ENCODE data around the gene SH3RF2. TPM values are rescaled to one million over a fixed set of nuclear protein-coding genes. Genes with fewer than 3 reads are reported as not detected.
A peak's percentile ranks its signal among the peaks of the same experiment; 100 is the strongest.

The SH3RF2 gene
- total and polyA plus RNA-seq, 2 of the 13 experiments (the other 11 are each of a cell fraction or from before 2014, with no cell fraction given) = 2.6 to 3.7 TPM

DNA sequence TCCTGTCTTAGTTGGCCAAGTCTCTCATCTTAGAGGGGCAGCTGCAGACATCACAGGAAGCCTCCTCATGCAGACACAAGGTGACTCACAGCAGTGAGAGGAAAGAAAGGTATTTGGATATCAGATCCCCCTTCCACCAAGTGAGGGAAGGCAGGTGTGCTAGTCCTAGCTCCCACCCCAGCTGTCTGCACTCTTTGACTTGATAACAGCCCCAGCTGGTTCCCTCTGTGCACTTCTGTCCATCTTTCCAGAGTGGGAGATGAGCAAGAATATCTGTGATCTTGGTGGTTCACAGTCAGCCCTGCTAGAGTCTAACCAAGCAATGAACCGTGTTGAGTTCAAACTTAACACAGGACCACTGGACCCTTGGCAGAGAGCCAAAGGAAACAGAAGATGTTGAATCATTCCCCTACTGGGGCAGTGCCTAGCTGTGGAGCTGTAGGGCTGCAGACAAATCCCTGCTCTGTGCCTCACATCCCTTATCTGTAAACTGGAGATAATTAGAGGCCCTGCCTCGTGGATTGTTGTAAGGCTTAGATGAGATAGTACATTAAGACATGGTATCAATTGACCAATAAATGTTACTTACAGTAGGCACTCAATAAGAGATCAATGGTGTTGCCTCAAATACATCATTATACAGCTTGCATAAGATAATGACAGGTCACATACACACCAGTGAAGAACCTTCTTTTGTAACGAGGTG is 39.1 kb downstream of the SH3RF2 start (continued):
- TF ChIP-seq, protein P1, sequence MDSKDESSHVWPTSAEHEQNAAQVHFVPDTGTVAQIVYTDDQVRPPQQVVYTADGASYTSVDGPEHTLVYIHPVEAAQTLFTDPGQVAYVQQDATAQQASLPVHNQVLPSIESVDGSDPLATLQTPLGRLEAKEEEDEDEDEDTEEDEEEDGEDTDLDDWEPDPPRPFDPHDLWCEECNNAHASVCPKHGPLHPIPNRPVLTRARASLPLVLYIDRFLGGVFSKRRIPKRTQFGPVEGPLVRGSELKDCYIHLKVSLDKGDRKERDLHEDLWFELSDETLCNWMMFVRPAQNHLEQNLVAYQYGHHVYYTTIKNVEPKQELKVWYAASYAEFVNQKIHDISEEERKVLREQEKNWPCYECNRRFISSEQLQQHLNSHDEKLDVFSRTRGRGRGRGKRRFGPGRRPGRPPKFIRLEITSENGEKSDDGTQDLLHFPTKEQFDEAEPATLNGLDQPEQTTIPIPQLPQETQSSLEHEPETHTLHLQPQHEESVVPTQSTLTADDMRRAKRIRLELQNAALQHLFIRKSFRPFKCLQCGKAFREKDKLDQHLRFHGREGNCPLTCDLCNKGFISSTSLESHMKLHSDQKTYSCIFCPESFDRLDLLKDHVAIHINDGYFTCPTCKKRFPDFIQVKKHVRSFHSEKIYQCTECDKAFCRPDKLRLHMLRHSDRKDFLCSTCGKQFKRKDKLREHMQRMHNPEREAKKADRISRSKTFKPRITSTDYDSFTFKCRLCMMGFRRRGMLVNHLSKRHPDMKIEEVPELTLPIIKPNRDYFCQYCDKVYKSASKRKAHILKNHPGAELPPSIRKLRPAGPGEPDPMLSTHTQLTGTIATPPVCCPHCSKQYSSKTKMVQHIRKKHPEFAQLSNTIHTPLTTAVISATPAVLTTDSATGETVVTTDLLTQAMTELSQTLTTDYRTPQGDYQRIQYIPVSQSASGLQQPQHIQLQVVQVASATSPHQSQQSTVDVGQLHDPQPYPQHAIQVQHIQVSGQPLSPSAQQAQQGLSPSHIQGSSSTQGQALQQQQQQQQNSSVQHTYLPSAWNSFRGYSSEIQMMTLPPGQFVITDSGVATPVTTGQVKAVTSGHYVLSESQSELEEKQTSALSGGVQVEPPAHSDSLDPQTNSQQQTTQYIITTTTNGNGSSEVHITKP (CRISPR knock-in tag; IDR thresholded peaks at IDR 0.05; ENCODE audit: low read depth) = 0 out of 2 replicates have a peak, but pooled peaks have one; percentile 16
- peak; percentile 75; the same call in 1 of the 2 replicates for TF ChIP-seq ZMAT3 (CRISPR knock-in tag; conservative IDR thresholded peaks at IDR 0.05)
- TF ChIP-seq, protein P2, sequence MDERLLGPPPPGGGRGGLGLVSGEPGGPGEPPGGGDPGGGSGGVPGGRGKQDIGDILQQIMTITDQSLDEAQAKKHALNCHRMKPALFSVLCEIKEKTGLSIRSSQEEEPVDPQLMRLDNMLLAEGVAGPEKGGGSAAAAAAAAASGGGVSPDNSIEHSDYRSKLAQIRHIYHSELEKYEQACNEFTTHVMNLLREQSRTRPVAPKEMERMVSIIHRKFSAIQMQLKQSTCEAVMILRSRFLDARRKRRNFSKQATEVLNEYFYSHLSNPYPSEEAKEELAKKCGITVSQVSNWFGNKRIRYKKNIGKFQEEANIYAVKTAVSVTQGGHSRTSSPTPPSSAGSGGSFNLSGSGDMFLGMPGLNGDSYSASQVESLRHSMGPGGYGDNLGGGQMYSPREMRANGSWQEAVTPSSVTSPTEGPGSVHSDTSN (CRISPR knock-in tag; IDR thresholded peaks at IDR 0.05) = no peak
- TF ChIP-seq, protein P3, sequence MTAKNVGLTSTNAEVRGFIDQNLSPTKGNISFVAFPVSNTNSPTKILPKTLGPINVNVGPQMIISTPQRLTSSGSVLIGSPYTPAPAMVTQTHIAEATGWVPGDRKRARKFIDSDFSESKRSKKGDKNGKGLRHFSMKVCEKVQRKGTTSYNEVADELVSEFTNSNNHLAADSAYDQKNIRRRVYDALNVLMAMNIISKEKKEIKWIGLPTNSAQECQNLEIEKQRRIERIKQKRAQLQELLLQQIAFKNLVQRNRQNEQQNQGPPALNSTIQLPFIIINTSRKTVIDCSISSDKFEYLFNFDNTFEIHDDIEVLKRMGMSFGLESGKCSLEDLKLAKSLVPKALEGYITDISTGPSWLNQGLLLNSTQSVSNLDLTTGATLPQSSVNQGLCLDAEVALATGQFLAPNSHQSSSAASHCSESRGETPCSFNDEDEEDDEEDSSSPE (CRISPR knock-in tag; IDR thresholded peaks at IDR 0.05) = no peak
